NCI-H2029 treated with DMSO at 0.1 percent for 48 hours (cell line): ENCODE results near the gene CES4A.
A peak's percentile ranks its signal among the peaks of the same experiment; 100 is the strongest.
"Not testable (repeated sequence)": the region's sequence is repeated elsewhere in the genome, so short reads cannot be mapped to it uniquely, and the experiment has no call there.

ENCODE experiments used
- DNase-seq: peaks from one replicate; lab custom pipeline; 2025; lab: John Stamatoyannopoulos, UW

Gene CES4A

GRCh38 chr16:67022531-67023214 lies 34.3 kb downstream of the CES4A start:
- no peak for DNase-seq

DNA sequence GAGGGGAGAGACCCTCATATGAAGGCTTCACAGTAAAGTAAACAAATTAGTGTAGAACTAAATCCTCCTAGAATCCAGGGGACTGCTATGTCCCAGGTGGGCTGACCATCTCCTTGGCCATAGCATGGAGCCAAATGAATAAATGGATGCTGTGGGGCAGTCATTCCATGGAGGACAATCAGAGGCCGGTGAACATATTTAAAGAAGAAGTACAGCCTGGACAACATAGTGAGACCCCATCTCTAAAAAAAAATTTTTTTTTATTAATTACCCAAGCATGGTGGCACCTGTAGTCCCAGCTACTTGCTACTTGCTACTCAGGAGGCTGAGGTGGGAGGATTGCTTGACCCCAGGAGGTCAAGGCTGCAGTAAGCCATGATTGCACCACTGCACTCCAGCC lies 35.3 kb downstream of the CES4A start:
- DNase-seq: no peak

DNA sequence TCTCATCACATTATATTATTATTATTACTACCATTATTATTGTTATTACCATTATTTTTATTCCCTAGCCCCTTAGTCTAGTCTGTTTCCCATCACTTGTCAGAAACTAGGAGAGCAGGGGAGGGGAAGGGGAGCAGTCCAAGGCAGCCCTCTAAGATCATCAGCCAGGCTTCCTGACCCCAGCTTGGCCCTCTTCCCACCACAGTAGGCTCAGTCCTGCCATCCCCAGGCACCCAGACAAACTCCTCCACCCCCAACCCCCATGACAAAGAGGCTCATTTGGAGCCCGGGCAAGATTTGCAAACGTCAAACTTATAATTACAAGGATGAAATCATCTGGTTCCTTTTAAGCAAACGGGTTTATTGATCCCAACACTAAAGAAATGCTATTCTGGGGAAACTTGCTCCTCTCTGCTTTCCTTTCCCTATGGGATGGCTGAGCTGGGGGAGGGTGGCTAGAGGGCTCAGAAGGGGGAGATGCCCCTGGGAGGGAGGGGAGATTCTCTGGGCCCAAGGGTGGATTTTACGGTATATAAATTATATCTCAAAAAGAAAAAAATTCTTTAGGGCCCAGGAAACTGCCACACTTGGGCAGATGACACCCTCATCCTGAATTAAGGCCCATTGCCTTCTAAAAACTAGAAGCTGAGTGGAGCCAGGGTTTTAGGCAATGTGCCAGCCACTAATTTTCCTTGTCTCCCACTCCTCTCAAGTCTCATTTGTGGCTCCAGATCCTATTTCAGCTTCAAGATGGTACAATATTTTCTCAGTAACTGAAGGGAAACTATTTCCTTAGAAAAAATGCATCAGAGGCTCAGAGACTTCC lies 36.2 kb downstream of the CES4A start:
- no peak for DNase-seq

GRCh38 chr16:67025210-67025550 lies 36.8 kb downstream of the CES4A start:
- DNase-seq: no peak

- DNase-seq: no peak
Measured at GRCh38 chr16:67026570-67026969, 38.2 kb downstream of the CES4A start.

DNA sequence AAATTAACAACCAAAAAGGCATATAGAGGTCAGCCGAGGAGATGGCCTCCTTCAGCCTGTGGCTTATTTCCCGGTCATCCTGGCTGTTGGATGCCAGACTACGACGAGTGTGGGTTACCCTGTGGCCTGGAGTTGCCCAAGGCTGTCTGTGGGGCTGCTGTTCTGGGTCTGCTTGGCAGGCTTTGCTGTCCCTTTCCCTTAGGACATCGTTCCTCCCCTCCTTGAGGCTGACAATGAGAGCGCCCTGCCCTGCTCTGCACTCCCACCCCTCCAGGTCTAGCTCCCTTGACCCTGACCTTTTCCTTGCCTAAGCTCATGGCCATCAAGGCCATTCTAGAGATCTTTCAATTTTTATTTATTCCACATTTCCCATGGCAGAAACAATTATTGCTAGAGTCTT lies 38.7 kb downstream of the CES4A start:
- DNase-seq: no peak

DNA sequence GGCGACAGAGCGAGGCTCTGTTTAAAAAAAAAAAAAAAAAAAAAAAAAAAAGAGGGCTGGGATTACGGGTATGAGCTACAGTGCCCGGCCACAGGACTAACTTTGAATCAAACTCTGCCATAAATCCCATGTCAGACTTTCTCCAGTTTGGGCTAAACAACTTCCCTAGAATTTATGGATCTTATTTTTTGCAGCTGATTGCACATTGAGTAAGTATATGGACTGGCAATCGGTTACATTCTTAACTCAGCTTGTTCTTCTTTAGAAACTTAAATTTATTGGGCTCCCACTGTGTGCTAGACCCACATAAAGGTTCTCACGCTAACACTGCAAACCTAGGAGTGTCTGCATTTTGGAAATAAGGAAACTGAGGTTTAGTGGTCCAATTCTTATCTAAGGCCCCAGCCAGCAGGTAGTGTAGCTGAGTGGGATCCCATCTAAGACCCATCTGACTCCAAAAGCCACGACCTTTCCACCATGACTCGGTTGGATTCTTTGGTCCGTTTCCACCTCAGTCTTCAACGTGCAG lies 39.8 kb downstream of the CES4A start:
- no peak for DNase-seq

DNA sequence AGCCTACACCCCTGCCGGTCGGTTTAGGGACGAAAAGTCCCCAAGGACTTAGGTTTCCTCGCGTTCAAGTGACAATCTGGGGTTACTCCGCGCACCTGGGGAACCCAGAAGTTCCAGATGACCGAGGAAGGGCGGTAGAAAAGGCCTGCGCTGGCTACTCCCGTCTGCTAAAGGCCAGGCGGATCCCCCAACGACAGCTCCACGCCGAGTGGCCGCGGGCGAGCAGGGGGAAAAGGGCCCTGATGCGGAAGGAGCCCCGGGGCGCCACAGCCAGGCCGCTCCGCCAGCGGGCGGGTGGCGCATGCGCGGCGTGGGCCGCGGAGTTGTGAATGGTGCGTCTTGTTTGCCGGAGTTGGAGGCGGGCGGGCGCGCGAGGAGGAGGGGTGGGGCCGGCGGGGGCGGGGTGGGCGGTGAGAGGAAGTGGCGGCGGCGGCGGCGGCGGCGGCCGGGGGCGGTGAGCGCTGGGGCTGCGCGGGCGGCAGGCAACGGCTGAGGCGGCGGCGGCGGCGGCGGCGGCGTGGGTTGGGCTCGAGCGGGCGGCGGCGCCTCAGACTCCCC lies 40.4 kb downstream of the CES4A start, which contains the start of gene CBFB:
Gene CBFB, plus strand, starts transcription at position 454 of the 558 bp plus-strand sequence. CDS start 259 bp downstream, outside the sequence.
- peak; percentile 5 for DNase-seq

- DNase-seq: no peak
Measured at GRCh38 chr16:67029254-67030096, 41.1 kb downstream of the CES4A start.

- DNase-seq: no peak
Measured at GRCh38 chr16:67030221-67030962, 42.0 kb downstream of the CES4A start.

DNA sequence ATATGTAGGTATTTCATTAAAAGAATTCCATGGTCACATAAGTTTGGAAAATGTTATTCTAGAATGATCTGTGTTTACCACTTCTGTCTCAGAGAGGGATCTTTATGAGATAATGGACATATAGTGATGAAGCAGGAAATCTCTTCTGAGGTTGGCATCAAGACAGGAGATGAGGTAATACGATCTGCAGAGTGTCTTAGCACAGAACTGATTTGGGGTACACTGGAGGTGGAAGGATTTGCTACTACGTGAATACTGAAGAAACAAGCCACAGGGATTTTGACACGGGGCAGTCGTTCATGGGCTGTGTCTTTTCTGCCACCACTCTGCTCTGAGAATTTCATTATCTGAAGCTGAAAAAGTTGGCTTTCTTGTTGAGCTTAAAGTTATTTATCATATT lies 46.1 kb downstream of the CES4A start:
- no peak for DNase-seq

- DNase-seq: no peak
Measured at GRCh38 chr16:67035364-67035763, 47.0 kb downstream of the CES4A start.

DNA sequence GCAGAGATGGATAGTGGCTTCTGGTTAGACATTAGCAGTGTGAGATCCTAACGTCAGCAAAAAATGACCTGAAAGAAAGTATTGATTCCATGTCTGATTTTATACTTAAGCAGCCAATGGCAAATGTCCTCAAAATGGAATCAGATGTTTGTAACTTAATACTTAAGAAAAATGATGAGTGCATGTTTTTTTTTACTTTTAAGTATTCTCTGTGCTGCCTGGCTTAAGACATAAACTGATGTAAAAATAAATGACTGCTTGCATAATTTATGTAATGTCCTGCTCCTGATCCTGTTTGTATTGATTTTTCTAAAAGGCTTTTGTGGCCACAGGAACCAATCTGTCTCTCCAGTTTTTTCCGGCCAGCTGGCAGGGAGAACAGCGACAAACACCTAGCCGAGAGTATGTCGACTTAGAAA lies 47.9 kb downstream of the CES4A start:
- DNase-seq: no peak

DNA sequence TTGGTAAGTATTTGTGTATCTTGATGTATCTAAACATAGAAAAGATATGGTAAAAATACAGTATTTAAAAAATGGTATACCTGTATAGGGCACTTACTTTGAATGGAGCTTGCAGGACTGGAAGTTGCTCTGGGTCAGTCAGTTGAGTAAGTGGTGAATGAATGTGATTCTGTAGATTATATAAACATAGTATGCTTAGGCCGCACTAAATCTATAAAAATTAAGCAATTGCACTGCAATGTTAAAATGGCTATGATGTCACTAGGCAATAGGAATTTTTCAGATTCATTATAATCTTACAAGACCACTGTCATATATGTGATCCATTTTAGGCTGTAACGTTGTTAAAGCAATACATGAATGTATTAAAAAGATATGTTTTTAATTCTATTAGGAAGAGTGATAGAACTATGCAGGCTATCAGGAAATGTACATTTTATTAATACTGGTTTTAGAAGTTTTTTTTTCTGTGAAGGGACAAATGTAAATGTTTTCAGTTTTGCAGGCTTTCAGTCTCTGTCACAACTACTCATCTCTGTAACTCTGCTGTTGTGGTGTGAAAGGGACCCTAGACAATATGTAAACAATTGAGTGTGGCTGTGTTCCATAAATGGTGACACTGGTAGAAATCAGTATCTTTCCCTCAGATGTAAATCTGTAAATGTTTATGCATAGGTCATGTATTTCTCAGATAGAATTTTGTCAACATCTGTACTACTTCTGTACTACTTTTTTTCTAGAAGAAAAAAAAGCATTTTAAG lies 51.1 kb downstream of the CES4A start:
- DNase-seq: no peak

- DNase-seq: no peak
Measured at GRCh38 chr16:67040166-67040565, 51.8 kb downstream of the CES4A start.

GRCh38 chr16:67040906-67041305 lies 52.5 kb downstream of the CES4A start:
- DNase-seq: no peak

GRCh38 chr16:67041520-67041919 lies 53.1 kb downstream of the CES4A start:
- DNase-seq: not testable (repeated sequence)

DNA sequence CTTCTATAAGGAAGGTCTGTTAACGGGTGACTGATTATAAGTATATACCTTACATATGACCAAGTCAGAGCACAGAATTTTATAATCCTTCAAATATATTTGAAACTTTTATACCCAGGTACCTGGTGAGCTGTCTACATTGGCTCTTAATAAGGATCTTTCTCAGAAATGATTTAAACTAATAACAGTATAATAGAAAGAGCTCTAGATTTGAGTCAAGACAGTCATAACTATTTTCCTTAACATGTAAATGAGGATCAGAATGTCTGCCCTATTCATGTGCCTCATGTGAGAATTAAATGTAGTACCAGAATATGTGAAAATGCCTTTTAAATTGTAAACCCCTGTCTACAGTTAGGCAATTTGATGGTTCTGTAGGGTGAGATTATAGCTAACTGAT lies 55.0 kb downstream of the CES4A start:
- no peak for DNase-seq

- DNase-seq: no peak
Measured at GRCh38 chr16:67050796-67051195, 62.4 kb downstream of the CES4A start.

DNA sequence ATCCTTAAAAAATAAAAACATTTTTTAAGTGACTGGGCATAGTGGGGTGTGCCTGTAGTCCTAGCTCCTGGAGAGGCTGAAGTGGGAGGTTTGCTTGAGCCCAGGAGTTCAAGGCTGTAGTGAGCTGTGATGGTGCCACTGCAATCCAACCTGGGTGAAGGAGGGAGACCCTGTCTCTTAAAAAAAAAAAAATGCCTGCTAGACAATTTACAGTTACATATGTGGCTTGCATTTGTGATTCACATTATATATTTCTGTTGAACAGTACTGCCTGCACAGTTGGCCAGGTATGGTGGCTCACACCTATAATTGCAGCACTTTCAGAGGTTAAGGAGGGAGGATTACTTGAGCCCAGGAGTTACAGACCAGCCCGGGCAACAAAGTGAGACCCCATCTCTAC lies 64.0 kb downstream of the CES4A start:
- DNase-seq: no peak
